ENCODE measurements around the gene ITPRID1.

DNA sequence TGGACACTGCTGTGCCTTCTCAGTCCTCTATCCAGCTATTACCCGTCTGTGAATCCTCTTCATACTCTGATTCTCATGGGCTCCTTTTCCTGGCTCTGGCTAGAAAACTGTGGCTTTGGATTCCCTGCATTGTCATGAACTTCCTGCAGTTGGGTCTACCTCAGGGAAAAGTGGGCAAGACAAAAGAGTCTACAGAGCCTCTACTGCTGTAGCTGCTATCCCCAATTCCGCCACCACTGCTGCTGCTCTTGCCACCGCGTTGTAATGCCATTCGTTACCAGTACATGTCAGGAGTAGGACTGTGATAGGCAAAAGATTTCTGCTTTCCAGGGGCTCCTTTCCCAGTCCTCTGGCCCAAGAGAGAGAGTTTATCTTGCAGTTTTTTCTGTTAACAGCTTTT is 149.2 kb downstream of the ITPRID1 start:
- TF ChIP-seq, protein P1, sequence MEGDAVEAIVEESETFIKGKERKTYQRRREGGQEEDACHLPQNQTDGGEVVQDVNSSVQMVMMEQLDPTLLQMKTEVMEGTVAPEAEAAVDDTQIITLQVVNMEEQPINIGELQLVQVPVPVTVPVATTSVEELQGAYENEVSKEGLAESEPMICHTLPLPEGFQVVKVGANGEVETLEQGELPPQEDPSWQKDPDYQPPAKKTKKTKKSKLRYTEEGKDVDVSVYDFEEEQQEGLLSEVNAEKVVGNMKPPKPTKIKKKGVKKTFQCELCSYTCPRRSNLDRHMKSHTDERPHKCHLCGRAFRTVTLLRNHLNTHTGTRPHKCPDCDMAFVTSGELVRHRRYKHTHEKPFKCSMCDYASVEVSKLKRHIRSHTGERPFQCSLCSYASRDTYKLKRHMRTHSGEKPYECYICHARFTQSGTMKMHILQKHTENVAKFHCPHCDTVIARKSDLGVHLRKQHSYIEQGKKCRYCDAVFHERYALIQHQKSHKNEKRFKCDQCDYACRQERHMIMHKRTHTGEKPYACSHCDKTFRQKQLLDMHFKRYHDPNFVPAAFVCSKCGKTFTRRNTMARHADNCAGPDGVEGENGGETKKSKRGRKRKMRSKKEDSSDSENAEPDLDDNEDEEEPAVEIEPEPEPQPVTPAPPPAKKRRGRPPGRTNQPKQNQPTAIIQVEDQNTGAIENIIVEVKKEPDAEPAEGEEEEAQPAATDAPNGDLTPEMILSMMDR (IDR thresholded peaks at IDR 0.05), result no peak
- TF ChIP-seq POLR2A (IDR thresholded peaks at IDR 0.05), result no peak

Measured in uterus (tissue), 2 donors.